ENCODE results near the gene CHTF8. TPM values are rescaled to one million over a fixed set of nuclear protein-coding genes. Genes with fewer than 3 reads are reported as not detected.

The CHTF8 gene
- polyA plus RNA-seq, 1 experiment: 84.8 TPM

DNA sequence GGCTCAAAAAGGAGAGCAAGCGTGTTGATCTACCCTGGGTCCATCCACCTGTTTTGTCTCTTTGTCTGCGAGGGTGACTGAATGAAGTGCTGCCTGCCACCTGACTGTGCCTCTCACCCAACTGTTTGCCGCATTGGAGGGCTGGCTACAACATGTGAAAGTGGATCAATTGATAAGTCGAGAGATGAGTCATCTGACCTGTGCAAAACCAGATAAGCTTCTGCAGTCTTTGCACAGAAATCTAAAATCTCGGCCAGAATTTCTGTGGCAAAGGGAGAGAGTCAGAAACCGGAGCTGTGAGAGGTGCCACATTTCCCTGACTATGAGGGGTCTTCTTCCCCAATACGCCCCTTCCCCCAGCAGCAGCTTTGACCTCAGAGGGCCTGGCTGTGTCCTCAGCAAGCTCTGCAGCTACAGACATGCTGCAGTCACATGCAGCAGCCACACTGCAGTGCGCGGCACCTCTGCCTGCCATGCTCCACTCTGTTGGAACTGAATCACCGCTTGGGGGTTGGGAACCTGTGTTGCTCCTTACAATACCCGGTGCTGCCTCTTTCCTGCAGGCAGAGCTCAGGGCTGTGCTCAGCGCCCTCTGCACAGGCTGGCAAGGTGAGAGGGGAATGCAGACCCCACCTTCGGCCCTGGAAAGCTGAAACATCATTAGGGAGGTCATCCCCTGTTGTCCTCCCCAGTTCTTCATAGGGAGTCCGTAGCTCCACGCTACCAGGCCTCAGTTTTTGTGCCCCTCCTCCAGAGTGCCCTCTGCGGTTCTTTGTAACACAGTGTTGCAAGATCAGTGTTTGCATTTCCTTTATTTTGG, 43.1 kb downstream of the CHTF8 start:
- CTCF ChIA-PET: interaction anchor here (1.2 to 1.3 kb wide), 2 partner anchors 35 to 127 kb away, joined by 3 read pairs; no protein-coding TSS in a partner anchor
- no peak for DNase-seq (ENCODE audit: low read depth, low spot score)
- no peaks in the 10 kb centered on the region for H3K9me3 ChIP-seq (ENCODE audit: control insufficient read depth, insufficient read depth, low read length)
- no peak overlapping the region for H3K4me3 ChIP-seq (ENCODE audit: low read depth, low read length)
- TF ChIP-seq CTCF (IDR thresholded peaks at IDR 0.05; ENCODE audit: low read depth, low read length): no peak
- no peaks in the 10 kb centered on the region for H3K27me3 ChIP-seq (ENCODE audit: control insufficient read depth, insufficient read depth, low read length)
- H3K27ac ChIP-seq (ENCODE audit: low read depth, low read length): no peak overlapping the region
- POLR2A ChIA-PET: interaction anchor here (0.6 kb wide), 1 partner anchor 498 kb away, joined by 6 read pairs; no protein-coding TSS in a partner anchor

DNA sequence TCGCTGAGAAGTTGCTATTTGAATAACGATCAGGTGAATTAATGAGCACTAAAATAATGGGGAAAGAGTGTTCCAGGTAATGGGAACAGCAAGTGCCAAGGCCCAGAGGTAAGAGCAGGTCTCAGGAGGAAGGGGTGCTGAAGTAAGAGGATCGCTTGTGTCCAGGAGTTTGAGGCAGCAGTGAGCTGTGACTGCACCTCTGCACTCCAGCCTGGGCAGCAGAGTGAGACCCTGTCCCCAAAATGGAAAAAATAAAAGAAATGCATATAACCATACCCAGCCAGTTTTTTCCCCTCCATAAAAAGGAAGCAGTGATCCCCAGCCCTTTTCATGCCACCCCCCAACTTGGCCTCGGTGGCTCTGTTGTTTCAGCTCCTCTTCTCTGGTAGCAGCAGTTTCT, 43.7 kb downstream of the CHTF8 start:
- H3K4me3 ChIP-seq (ENCODE audit: low read depth, low read length): no peak overlapping the region
- no peak overlapping the region for H3K27ac ChIP-seq (ENCODE audit: low read depth, low read length)
- no peaks in the 10 kb centered on the region for H3K27me3 ChIP-seq (ENCODE audit: control insufficient read depth, insufficient read depth, low read length)
- DNase-seq (ENCODE audit: low read depth, low spot score): no peak
- ChIA-PET CTCF (interaction anchor here (1.2 to 1.3 kb wide), 2 partner anchors 35 to 127 kb away, joined by 3 read pairs; no protein-coding TSS in a partner anchor), POLR2A (interaction anchor here (0.6 kb wide), 1 partner anchor 499 kb away, joined by 6 read pairs; no protein-coding TSS in a partner anchor)
- TF ChIP-seq CTCF (IDR thresholded peaks at IDR 0.05; ENCODE audit: low read depth, low read length): no peak
- no peaks in the 10 kb centered on the region for H3K9me3 ChIP-seq (ENCODE audit: control insufficient read depth, insufficient read depth, low read length)

DNA sequence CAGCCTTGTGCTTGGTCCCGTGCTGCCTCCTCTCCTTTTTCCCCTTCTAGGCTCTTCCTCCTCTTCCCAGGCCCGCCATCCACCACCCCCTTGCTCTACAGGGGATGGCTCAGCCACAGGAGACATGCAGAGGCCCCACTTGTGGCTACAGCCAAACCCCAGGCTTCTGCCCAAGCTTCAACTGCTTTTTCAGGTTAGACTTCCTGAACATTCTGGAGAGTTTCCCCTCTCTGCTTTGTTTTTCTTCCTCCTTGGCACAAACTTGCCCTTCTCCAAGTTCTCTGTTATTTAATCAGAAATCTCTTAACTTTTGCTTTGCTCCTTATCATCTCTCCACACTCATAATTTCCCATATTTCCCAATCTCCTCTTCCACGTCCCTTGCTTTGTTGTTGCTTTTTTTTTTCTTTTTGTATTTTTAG, 45.2 kb downstream of the CHTF8 start:
- Histone ChIP-seq H3K27me3 (ENCODE audit: control insufficient read depth, insufficient read depth, low read length) (no peaks in the 10 kb centered on the region), H3K9me3 (ENCODE audit: control insufficient read depth, insufficient read depth, low read length) (no peaks in the 10 kb centered on the region), H3K4me3 (ENCODE audit: low read depth, low read length) (no peak overlapping the region), H3K27ac (ENCODE audit: low read depth, low read length) (no peak overlapping the region)
- no peak for DNase-seq (ENCODE audit: low read depth, low spot score)
- POLR2A ChIA-PET: no interaction called here
- no peak for TF ChIP-seq CTCF (IDR thresholded peaks at IDR 0.05; ENCODE audit: low read depth, low read length)
- CTCF ChIA-PET: no interaction called here

- CTCF ChIA-PET: interaction anchor here (1.0 kb wide), 2 partner anchors 26 to 39 kb away, joined by 3 read pairs; no protein-coding TSS in a partner anchor
- TF ChIP-seq CTCF (IDR thresholded peaks at IDR 0.05; ENCODE audit: low read depth, low read length): no peak
- Histone ChIP-seq H3K4me3 (ENCODE audit: low read depth, low read length) (no peak overlapping the region), H3K9me3 (ENCODE audit: control insufficient read depth, insufficient read depth, low read length) (no peaks in the 10 kb centered on the region), H3K27ac (ENCODE audit: low read depth, low read length) (no peak overlapping the region), H3K27me3 (ENCODE audit: control insufficient read depth, insufficient read depth, low read length) (no peaks in the 10 kb centered on the region)
- POLR2A ChIA-PET: no interaction called here
- no peak for DNase-seq (ENCODE audit: low read depth, low spot score)
These were observed 47.2 kb downstream of the CHTF8 start for GRCh38 chr16:69085032-69085695.

DNA sequence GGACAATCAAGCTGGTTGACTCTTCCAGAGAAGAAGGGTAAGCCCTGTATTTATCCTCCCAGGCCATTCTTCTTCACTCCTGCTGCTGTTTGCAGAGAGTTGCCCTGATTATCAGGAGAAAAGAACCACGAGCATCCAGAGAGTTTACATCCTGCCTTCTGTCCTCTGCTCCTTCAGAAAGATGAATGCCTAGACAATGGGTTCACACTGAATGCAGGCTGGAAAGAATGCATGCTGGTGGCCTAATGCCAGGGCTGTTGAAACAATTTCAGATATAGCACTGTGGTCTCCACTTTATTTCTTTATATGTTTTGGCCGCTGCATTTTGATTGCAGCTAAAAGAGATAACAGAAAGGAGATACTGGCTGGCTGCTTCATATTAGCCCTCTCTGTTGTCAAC, 48.1 kb downstream of the CHTF8 start:
- H3K27ac ChIP-seq (ENCODE audit: low read depth, low read length): no peak overlapping the region
- no peaks in the 10 kb centered on the region for H3K27me3 ChIP-seq (ENCODE audit: control insufficient read depth, insufficient read depth, low read length)
- no peaks in the 10 kb centered on the region for H3K9me3 ChIP-seq (ENCODE audit: control insufficient read depth, insufficient read depth, low read length)
- POLR2A ChIA-PET: no interaction called here
- DNase-seq (ENCODE audit: low read depth, low spot score): no peak
- CTCF ChIA-PET: interaction anchor here (1.0 kb wide), 2 partner anchors 27 to 40 kb away, joined by 3 read pairs; no protein-coding TSS in a partner anchor
- no peak for TF ChIP-seq CTCF (IDR thresholded peaks at IDR 0.05; ENCODE audit: low read depth, low read length)
- no peak overlapping the region for H3K4me3 ChIP-seq (ENCODE audit: low read depth, low read length)
